Measurements from ENCODE around the gene TASP1.

DNA sequence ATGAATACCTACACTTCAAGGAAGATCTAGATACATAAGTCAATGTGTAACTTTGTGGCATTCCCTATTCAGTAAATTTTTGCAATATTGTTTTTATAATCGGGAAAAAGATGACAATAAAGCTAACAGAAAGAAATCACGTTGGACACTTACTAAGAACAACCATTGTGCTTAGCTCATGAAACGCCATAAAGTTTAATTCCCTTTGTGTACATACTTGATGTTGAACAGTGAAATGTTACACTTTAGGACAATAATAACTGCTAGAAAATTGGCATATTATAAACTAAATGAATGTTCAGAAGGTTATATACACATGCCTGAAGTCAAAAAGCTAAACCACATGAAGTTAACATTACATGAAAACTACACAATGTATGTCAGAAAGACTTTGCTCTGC lies 153.2 kb downstream of the TASP1 start:
- TF ChIP-seq, protein P1, sequence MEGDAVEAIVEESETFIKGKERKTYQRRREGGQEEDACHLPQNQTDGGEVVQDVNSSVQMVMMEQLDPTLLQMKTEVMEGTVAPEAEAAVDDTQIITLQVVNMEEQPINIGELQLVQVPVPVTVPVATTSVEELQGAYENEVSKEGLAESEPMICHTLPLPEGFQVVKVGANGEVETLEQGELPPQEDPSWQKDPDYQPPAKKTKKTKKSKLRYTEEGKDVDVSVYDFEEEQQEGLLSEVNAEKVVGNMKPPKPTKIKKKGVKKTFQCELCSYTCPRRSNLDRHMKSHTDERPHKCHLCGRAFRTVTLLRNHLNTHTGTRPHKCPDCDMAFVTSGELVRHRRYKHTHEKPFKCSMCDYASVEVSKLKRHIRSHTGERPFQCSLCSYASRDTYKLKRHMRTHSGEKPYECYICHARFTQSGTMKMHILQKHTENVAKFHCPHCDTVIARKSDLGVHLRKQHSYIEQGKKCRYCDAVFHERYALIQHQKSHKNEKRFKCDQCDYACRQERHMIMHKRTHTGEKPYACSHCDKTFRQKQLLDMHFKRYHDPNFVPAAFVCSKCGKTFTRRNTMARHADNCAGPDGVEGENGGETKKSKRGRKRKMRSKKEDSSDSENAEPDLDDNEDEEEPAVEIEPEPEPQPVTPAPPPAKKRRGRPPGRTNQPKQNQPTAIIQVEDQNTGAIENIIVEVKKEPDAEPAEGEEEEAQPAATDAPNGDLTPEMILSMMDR (IDR thresholded peaks at IDR 0.05 in 8 of 11, conservative IDR thresholded peaks at IDR 0.05 in 3 of 11) = no peak
- no peak for TF ChIP-seq POLR2A (IDR thresholded peaks at IDR 0.05)

Measured in spleen (tissue), 7 donors.